Measurements from ENCODE around the gene PDAP1. TPM values are rescaled to one million over a fixed set of nuclear protein-coding genes. Genes with fewer than 3 reads are reported as not detected.

The PDAP1 gene
- total and polyA plus RNA-seq, 2 of the 13 experiments (the other 11 are each of a cell fraction or from before 2014, with no cell fraction given): 13.0 to 100 TPM

DNA sequence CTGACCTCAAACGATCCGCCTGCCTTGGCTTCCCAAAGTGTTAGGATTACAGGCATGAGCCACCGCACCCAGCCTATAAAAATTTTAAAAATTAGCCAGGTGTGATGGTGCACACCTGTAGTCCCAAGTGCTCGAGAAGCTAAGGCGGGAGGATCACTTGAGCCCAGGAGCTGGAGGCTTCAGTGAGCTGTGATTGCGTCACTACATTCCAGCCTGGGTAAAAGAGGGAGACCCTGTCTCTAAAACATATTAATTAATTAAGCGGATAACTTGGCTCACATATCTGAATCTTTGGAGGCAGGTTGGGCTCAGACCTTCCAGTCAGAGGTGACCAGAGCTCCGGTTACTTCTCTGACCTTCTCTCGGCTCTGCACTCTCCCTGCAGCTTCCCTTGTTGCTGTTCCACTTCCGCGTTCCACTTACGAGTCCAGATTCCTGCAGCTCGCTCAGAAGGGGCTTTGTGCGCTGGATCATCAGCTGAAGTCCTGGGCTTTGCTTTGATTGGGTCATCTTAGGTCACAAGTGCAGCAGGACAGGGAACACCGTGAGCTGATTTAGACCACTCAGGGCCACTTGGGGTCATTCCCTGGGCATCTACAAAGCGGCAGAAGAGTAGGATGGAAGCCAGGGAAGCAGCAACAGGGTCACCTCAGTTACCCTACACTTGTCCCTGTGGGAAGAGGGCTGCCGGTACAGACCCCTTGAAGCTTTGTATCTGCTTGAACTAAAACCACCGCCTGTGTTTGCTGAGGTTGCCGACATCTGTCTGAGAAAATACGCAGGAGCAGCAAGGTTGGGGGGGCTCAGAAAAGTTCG, 35.9 kb downstream of the PDAP1 start (continued):
- TF ChIP-seq ZNF687 (CRISPR knock-in tag; IDR thresholded peaks at IDR 0.05) (peak; percentile 61), ZBTB7A (CRISPR knock-in tag; IDR thresholded peaks at IDR 0.05) (no peak), JUND (CRISPR knock-in tag; IDR thresholded peaks at IDR 0.05) (no peak), KDM6A (CRISPR knock-in tag; IDR thresholded peaks at IDR 0.05; ENCODE audit: low read depth) (peak; percentile 48; the same call in 1 of the 2 replicates), GATAD2A (CRISPR knock-in tag; IDR thresholded peaks at IDR 0.05) (peak; percentile 70), MXD3 (CRISPR knock-in tag; IDR thresholded peaks at IDR 0.05) (no peak), ZNF12 (CRISPR knock-in tag; IDR thresholded peaks at IDR 0.05) (peak; percentile 25; the same call in 1 of the 2 replicates), SPEN (CRISPR knock-in tag; IDR thresholded peaks at IDR 0.05; ENCODE audit: low read depth) (peak; percentile 58; the same call in 1 of the 2 replicates), ISX (CRISPR knock-in tag; conservative IDR thresholded peaks at IDR 0.05) (no peak), ZNF282 (IDR thresholded peaks at IDR 0.05; ENCODE audit: partially characterized antibody) (no peak), ZNF225 (CRISPR knock-in tag; IDR thresholded peaks at IDR 0.05) (no peak), ZNF292 (CRISPR knock-in tag; IDR thresholded peaks at IDR 0.05; ENCODE audit: borderline replicate concordance, low read depth) (peak; percentile 98; the same call in 1 of the 2 replicates), TRIM24 (CRISPR knock-in tag; IDR thresholded peaks at IDR 0.05) (no peak), ZNF710 (CRISPR knock-in tag; IDR thresholded peaks at IDR 0.05; ENCODE audit: borderline replicate concordance) (no peak), SAFB2 (CRISPR knock-in tag; IDR thresholded peaks at IDR 0.05; ENCODE audit: borderline replicate concordance, low read depth) (no peak), TFDP2 (CRISPR knock-in tag; IDR thresholded peaks at IDR 0.05) (peak; percentile 49; the same call in 1 of the 2 replicates), SNAPC2 (CRISPR knock-in tag; IDR thresholded peaks at IDR 0.05) (no peak), GFI1 (CRISPR knock-in tag; IDR thresholded peaks at IDR 0.05; ENCODE audit: borderline replicate concordance) (peak; percentile 99), MXI1 (IDR thresholded peaks at IDR 0.05; ENCODE audit: borderline replicate concordance, low read depth, low read length) (peak; percentile 80; the same call in 1 of the 3 replicates), FOXK1 (CRISPR knock-in tag; IDR thresholded peaks at IDR 0.05; ENCODE audit: borderline replicate concordance, low read depth) (peak; percentile 92)
- TF ChIP-seq, protein P1, sequence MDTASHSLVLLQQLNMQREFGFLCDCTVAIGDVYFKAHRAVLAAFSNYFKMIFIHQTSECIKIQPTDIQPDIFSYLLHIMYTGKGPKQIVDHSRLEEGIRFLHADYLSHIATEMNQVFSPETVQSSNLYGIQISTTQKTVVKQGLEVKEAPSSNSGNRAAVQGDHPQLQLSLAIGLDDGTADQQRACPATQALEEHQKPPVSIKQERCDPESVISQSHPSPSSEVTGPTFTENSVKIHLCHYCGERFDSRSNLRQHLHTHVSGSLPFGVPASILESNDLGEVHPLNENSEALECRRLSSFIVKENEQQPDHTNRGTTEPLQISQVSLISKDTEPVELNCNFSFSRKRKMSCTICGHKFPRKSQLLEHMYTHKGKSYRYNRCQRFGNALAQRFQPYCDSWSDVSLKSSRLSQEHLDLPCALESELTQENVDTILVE (CRISPR knock-in tag; IDR thresholded peaks at IDR 0.05): no peak
